ENCODE data around the gene TRAPPC4. TPM values are rescaled to one million over a fixed set of nuclear protein-coding genes. Genes with fewer than 3 reads are reported as not detected.

The TRAPPC4 gene
- total RNA-seq, 3 donors from 2014 or later: 52.6 to 63.7 (median 60.0) TPM

- Histone ChIP-seq H3K36me3 (no peaks in the 10 kb centered on the region), H3K9me3 (no peaks in the 10 kb centered on the region), H3K4me3 (no peak overlapping the region), H3K27me3 (no peaks in the 10 kb centered on the region), H3K27ac (peak overlapping the region in 1 of 2 donors; percentile 67), H3K4me1 (peaks cover 4 to 23% of the 10 kb centered on the region in 2 donors)
- intact Hi-C loops (cut with DNase I; ENCODE audit: low total_unique reads): no loop called here
- TF ChIP-seq POLR2A (IDR thresholded peaks at IDR 0.05): no peak
- no peak for TF ChIP-seq CTCF (IDR thresholded peaks at IDR 0.05)
- no peak for TF ChIP-seq POLR2AphosphoS5 (IDR thresholded peaks at IDR 0.05)
- DNase-seq (ENCODE audit: low spot score in 2 of 2): no peak
Measured at GRCh38 chr11:119023741-119024140, 5.2 kb downstream of the TRAPPC4 start.

- intact Hi-C loops (cut with DNase I; ENCODE audit: low total_unique reads): no loop called here
- Histone ChIP-seq H3K4me1 (peaks cover 4 to 31% of the 10 kb centered on the region in 2 donors), H3K27ac (peak overlapping the region; percentile 10 to 67)
Measured at GRCh38 chr11:119024430-119025098, 6.0 kb downstream of the TRAPPC4 start.

GRCh38 chr11:119025099-119025473 lies 6.5 kb downstream of the TRAPPC4 start:
- Histone ChIP-seq H3K9me3 (no peaks in the 10 kb centered on the region), H3K4me3 (peak overlapping the region in 1 of 3 donors; percentile 18), H3K27me3 (no peaks in the 10 kb centered on the region), H3K4me1 (peaks cover 2 to 31% of the 10 kb centered on the region in 2 donors), H3K27ac (peak overlapping the region; percentile 10 to 67), H3K36me3 (no peaks in the 10 kb centered on the region)
- DNase-seq (ENCODE audit: low spot score in 2 of 2): no peak
- intact Hi-C loops (cut with DNase I; ENCODE audit: low total_unique reads): no loop called here
- TF ChIP-seq POLR2AphosphoS5 (IDR thresholded peaks at IDR 0.05): no peak

More at GRCh38 chr11:119024430-119025098, 6.0 kb downstream of the TRAPPC4 start:
- TF ChIP-seq CTCF (IDR thresholded peaks at IDR 0.05) (no peak), POLR2AphosphoS5 (IDR thresholded peaks at IDR 0.05) (no peak), POLR2A (IDR thresholded peaks at IDR 0.05) (no peak)
- H3K9me3 ChIP-seq: no peaks in the 10 kb centered on the region
- H3K27me3 ChIP-seq: no peaks in the 10 kb centered on the region
- DNase-seq (ENCODE audit: low spot score in 2 of 2): no peak
- no peaks in the 10 kb centered on the region for H3K36me3 ChIP-seq
- peak overlapping the region in 2 of 3 donors; percentile 13 to 18 for H3K4me3 ChIP-seq

GRCh38 chr11:119025541-119025940 lies 7.0 kb downstream of the TRAPPC4 start:
- Histone ChIP-seq H3K27ac (peak overlapping the region; percentile 10 to 67), H3K36me3 (no peaks in the 10 kb centered on the region), H3K9me3 (no peaks in the 10 kb centered on the region), H3K4me1 (peaks cover 0 to 28% of the 10 kb centered on the region in 2 donors), H3K27me3 (no peaks in the 10 kb centered on the region), H3K4me3 (no peak overlapping the region)
- intact Hi-C loops (cut with DNase I; ENCODE audit: low total_unique reads): no loop called here
- TF ChIP-seq POLR2AphosphoS5 (IDR thresholded peaks at IDR 0.05): no peak
- no peak for TF ChIP-seq POLR2A (IDR thresholded peaks at IDR 0.05)
- no peak for TF ChIP-seq CTCF (IDR thresholded peaks at IDR 0.05)
- DNase-seq (ENCODE audit: low spot score in 2 of 2): no peak

- DNase-seq (ENCODE audit: low spot score in 2 of 2): no peak
- Histone ChIP-seq H3K4me1 (peaks cover 0 to 23% of the 10 kb centered on the region in 2 donors), H3K9me3 (no peaks in the 10 kb centered on the region), H3K27me3 (no peaks in the 10 kb centered on the region), H3K36me3 (no peaks in the 10 kb centered on the region), H3K27ac (peak overlapping the region in 1 of 2 donors; percentile 10), H3K4me3 (no peak overlapping the region)
- TF ChIP-seq POLR2A (IDR thresholded peaks at IDR 0.05) (no peak), CTCF (IDR thresholded peaks at IDR 0.05) (no peak), POLR2AphosphoS5 (IDR thresholded peaks at IDR 0.05) (no peak)
- intact Hi-C loops (cut with DNase I; ENCODE audit: low total_unique reads): no loop called here
Measured at GRCh38 chr11:119025978-119026766, 7.6 kb downstream of the TRAPPC4 start.
